ENCODE measurements around the gene UGT1A6. TPM values are rescaled to one million over a fixed set of nuclear protein-coding genes. Genes with fewer than 3 reads are reported as not detected.
A peak's percentile ranks its signal among the peaks of the same experiment; 100 is the strongest.

UGT1A6 gene
- total RNA-seq, 1 experiment from 2014 or later, result 549 TPM

DNA sequence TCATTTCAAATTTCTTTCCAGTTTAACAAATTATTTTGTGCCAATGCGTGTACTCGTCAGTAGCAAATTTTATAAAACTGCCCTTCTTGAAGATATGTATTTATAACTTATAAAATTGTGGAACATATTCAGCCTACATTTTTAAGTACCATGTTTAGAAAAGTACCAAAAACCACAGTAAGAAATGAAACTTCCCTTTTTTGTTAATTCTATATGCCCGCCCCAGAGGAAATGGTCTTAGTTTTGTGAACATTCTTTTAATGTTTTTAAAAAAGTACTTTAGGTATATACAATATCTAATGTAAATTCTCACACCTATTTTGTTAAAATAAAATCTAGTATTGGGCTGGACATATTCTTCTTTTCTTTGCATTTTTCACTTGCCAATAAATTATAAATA is 19.8 kb upstream of the UGT1A6 start:
- BruUV-seq (replicated peaks), result no TSS peak

DNA sequence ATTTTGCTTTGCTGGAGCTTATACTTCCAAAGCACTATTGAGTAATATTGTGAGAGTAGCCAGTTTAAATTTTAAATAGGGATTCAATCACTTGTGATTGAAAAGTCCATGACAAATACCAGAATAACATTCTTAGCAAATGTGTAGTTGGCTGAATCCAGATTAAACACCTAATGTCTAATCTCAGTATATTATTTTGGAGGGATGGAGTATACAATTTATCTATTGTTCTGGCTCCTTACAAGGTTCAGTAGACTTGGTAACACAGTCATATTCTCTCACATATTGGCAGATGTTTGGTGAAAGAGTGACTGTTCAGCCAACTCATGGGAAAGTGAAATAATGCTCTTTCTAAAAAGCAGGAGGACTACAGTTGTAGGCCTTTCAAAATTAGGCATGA is 18.8 kb upstream of the UGT1A6 start:
- intact Hi-C loops (cut with micrococcal nuclease; ENCODE audit: unreplicated experiment), result no loop called here
- H3K4me3 ChIP-seq, result no peak overlapping the region
- TF ChIP-seq, protein P1, sequence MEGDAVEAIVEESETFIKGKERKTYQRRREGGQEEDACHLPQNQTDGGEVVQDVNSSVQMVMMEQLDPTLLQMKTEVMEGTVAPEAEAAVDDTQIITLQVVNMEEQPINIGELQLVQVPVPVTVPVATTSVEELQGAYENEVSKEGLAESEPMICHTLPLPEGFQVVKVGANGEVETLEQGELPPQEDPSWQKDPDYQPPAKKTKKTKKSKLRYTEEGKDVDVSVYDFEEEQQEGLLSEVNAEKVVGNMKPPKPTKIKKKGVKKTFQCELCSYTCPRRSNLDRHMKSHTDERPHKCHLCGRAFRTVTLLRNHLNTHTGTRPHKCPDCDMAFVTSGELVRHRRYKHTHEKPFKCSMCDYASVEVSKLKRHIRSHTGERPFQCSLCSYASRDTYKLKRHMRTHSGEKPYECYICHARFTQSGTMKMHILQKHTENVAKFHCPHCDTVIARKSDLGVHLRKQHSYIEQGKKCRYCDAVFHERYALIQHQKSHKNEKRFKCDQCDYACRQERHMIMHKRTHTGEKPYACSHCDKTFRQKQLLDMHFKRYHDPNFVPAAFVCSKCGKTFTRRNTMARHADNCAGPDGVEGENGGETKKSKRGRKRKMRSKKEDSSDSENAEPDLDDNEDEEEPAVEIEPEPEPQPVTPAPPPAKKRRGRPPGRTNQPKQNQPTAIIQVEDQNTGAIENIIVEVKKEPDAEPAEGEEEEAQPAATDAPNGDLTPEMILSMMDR (conservative IDR thresholded peaks at IDR 0.05), result no peak
- no peak for TF ChIP-seq EZH2 (IDR thresholded peaks at IDR 0.05; ENCODE audit: low read depth)

More for the DNA sequence above, 19.8 kb upstream of the UGT1A6 start:
- Histone ChIP-seq H3K4me1 (replicated peaks; ENCODE audit: insufficient read depth) (no peaks in the 10 kb centered on the region), H3K36me3 (ENCODE audit: low read depth) (no peaks in the 10 kb centered on the region), H4K20me1 (ENCODE audit: insufficient read depth) (no peaks in the 10 kb centered on the region), H3K4me3 (no peak overlapping the region), H3K27me3 (ENCODE audit: insufficient read depth, low read depth) (no peaks in the 10 kb centered on the region), H3K9me3 (ENCODE audit: insufficient read depth, low read depth) (no peaks in the 10 kb centered on the region; the same call in 1 of the 2 replicates), H3K9me2 (ENCODE audit: insufficient read depth) (peaks cover 4% of the 10 kb centered on the region; the same call in 1 of the 2 replicates), H3K4me2 (no peak overlapping the region), H3K79me2 (ENCODE audit: low read depth) (no peaks in the 10 kb centered on the region), H3K27ac (no peak overlapping the region), H3F3A (ENCODE audit: insufficient read depth, low read depth) (no peaks in the 10 kb centered on the region), H2AFZ (no peak overlapping the region)
- TF ChIP-seq, protein P1 (conservative IDR thresholded peaks at IDR 0.05), result no peak
- TF ChIP-seq EZH2 (IDR thresholded peaks at IDR 0.05; ENCODE audit: low read depth), result no peak
- POLR2A ChIA-PET (ENCODE audit: unreplicated experiment), result no interaction called here
- CTCF ChIA-PET, result no interaction called here
- intact Hi-C loops (cut with micrococcal nuclease; ENCODE audit: unreplicated experiment), result no loop called here
- DNase-seq, result peak in 1 of 2 experiments; percentile 29

DNA sequence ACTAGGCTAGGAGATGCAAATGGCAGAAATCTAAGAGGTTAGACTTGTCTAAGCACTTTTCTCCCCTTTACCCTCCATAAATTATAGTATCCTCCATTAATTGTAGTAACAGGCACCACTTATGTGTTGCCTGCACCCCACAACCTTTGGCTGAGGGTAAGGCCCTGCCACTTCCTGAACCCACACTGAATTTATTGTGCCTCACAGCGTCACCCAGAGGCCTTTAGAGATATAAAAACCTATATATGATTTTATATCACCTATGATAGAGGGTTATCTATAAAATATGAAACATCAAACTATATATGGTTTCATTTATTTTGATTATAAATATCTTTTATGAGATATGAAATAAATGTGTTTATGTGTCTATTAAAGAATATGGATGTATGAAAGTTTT is 18.4 kb upstream of the UGT1A6 start:
- Histone ChIP-seq H3K4me1 (replicated peaks; ENCODE audit: insufficient read depth) (no peaks in the 10 kb centered on the region), H3K9me3 (ENCODE audit: insufficient read depth, low read depth) (no peaks in the 10 kb centered on the region; the same call in 1 of the 2 replicates), H4K20me1 (ENCODE audit: insufficient read depth) (no peaks in the 10 kb centered on the region), H2AFZ (no peak overlapping the region), H3K79me2 (ENCODE audit: low read depth) (no peaks in the 10 kb centered on the region), H3K4me3 (no peak overlapping the region), H3K27ac (no peak overlapping the region), H3K36me3 (ENCODE audit: low read depth) (no peaks in the 10 kb centered on the region), H3K27me3 (ENCODE audit: insufficient read depth, low read depth) (no peaks in the 10 kb centered on the region), H3F3A (ENCODE audit: insufficient read depth, low read depth) (no peaks in the 10 kb centered on the region), H3K9me2 (ENCODE audit: insufficient read depth) (peaks cover 4% of the 10 kb centered on the region; the same call in 1 of the 2 replicates), H3K4me2 (no peak overlapping the region)
- TF ChIP-seq, protein P1 (conservative IDR thresholded peaks at IDR 0.05), result no peak; the same call in 1 of the 2 replicates
- TF ChIP-seq EZH2 (IDR thresholded peaks at IDR 0.05; ENCODE audit: low read depth), result no peak
- peak in 1 of 2 experiments; percentile 22 for DNase-seq
- intact Hi-C loops (cut with micrococcal nuclease; ENCODE audit: unreplicated experiment), result no loop called here
- CTCF ChIA-PET, result no interaction called here
- POLR2A ChIA-PET (ENCODE audit: unreplicated experiment), result no interaction called here
- no TSS peak for BruUV-seq (replicated peaks)

More for the DNA sequence above, 18.8 kb upstream of the UGT1A6 start:
- Histone ChIP-seq H3K79me2 (ENCODE audit: low read depth) (no peaks in the 10 kb centered on the region), H4K20me1 (ENCODE audit: insufficient read depth) (no peaks in the 10 kb centered on the region), H3K27me3 (ENCODE audit: insufficient read depth, low read depth) (no peaks in the 10 kb centered on the region), H3K4me2 (no peak overlapping the region), H3K9me2 (ENCODE audit: insufficient read depth) (peaks cover 4% of the 10 kb centered on the region; the same call in 1 of the 2 replicates), H2AFZ (no peak overlapping the region), H3F3A (ENCODE audit: insufficient read depth, low read depth) (no peaks in the 10 kb centered on the region), H3K36me3 (ENCODE audit: low read depth) (no peaks in the 10 kb centered on the region), H3K27ac (no peak overlapping the region), H3K9me3 (ENCODE audit: insufficient read depth, low read depth) (no peaks in the 10 kb centered on the region; the same call in 1 of the 2 replicates), H3K4me1 (replicated peaks; ENCODE audit: insufficient read depth) (no peaks in the 10 kb centered on the region)
- BruUV-seq (replicated peaks), result no TSS peak
- peak in 1 of 2 experiments; percentile 22 for DNase-seq
- ChIA-PET CTCF (no interaction called here), POLR2A (ENCODE audit: unreplicated experiment) (no interaction called here)
